ENCODE data around the gene FAM117A. TPM values are rescaled to one million over a fixed set of nuclear protein-coding genes. Genes with fewer than 3 reads are reported as not detected.
A peak's percentile ranks its signal among the peaks of the same experiment; 100 is the strongest.
"Not testable (repeated sequence)": the region's sequence is repeated elsewhere in the genome, so short reads cannot be mapped to it uniquely, and the experiment has no call there.

FAM117A gene
- total RNA-seq, 1 experiment from 2014 or later = 10.1 TPM

DNA sequence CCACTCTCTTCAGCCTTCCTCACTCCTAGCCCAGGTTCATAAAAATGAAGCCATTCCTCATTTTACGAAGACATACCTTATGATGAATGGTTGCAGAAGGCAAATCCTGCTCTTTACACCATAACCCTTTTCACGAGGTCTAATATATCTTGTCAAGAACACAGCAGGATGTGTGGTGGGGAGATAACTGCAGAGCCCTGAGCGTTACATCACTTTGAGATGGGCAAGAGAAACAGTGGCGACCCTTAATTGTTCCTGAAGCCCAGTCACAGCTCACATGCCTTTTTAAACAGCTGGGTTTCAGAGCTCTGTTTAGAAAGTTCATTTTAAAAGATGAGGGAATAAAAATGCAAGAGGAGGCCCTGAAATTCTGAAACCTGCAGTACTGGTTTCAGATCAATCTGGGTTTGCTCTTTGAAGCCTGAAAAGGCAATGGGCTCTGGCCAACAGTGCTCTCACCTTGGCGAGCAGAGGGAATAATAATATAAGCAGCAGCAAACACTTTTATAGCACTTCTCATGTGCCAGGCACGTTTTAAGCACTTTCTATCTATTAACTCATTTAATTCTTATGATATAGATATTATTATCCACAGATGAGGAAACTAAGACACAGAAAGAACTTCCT is 2.9 kb downstream of the FAM117A start:
- Histone ChIP-seq H3K4me1 (ENCODE audit: insufficient read depth, low read length, poor library complexity, severe bottlenecking) (peaks cover 15% of the 10 kb centered on the region), H3K36me3 (ENCODE audit: insufficient read depth, low read length, poor library complexity, severe bottlenecking) (no peaks in the 10 kb centered on the region), H3K4me3 (ENCODE audit: low read depth, low read length, poor library complexity, severe bottlenecking) (no peak overlapping the region), H3K27ac (ENCODE audit: low read depth, low read length, poor library complexity, severe bottlenecking) (no peak overlapping the region), H3K27me3 (replicated peaks; ENCODE audit: insufficient read depth, low read depth, low read length, poor library complexity) (peaks cover 1% of the 10 kb centered on the region), H3K9me3 (ENCODE audit: low read depth, low read length, poor library complexity, severe bottlenecking) (no peaks in the 10 kb centered on the region)
- no TSS peak for BruUV-seq (replicated peaks)
- intact Hi-C loops (cut with micrococcal nuclease; ENCODE audit: unreplicated experiment) = no loop called here
- ChIA-PET CTCF (no interaction called here), POLR2A (ENCODE audit: low non-redundant PET) (no interaction called here)
- no peak for DNase-seq (ENCODE audit: low spot score)
- TF ChIP-seq, protein P1, sequence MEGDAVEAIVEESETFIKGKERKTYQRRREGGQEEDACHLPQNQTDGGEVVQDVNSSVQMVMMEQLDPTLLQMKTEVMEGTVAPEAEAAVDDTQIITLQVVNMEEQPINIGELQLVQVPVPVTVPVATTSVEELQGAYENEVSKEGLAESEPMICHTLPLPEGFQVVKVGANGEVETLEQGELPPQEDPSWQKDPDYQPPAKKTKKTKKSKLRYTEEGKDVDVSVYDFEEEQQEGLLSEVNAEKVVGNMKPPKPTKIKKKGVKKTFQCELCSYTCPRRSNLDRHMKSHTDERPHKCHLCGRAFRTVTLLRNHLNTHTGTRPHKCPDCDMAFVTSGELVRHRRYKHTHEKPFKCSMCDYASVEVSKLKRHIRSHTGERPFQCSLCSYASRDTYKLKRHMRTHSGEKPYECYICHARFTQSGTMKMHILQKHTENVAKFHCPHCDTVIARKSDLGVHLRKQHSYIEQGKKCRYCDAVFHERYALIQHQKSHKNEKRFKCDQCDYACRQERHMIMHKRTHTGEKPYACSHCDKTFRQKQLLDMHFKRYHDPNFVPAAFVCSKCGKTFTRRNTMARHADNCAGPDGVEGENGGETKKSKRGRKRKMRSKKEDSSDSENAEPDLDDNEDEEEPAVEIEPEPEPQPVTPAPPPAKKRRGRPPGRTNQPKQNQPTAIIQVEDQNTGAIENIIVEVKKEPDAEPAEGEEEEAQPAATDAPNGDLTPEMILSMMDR (conservative IDR thresholded peaks at IDR 0.05; ENCODE audit: low read depth, low read length) = no peak
- no peak for TF ChIP-seq EZH2 (IDR thresholded peaks at IDR 0.05; ENCODE audit: borderline replicate concordance, low read depth, low read length, poor library complexity, severe bottlenecking)

DNA sequence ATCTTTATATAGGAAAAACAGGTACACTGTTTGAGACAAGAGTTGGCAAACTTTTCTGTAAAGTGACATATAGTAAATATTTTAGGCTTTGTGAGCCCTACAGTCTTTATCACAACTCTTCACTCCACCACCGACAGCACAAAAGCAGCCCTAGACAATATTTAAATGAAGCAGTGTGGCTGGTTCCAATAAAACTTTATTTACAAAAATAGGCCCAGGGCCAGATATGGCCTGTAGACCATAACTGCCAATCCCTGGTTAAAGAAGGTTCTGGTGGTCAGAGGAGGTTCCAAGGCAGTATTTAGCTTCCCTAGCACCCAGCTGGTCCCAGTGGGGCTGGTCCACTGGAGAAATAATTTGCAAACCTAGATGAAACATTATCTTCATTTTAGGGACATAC is 3.6 kb downstream of the FAM117A start:
- ChIA-PET POLR2A (ENCODE audit: low non-redundant PET) (no interaction called here), CTCF (no interaction called here)
- Histone ChIP-seq H3K4me1 (ENCODE audit: insufficient read depth, low read length, poor library complexity, severe bottlenecking) (peaks cover 13% of the 10 kb centered on the region), H3K36me3 (ENCODE audit: insufficient read depth, low read length, poor library complexity, severe bottlenecking) (no peaks in the 10 kb centered on the region), H3K27ac (ENCODE audit: low read depth, low read length, poor library complexity, severe bottlenecking) (no peak overlapping the region), H3K27me3 (replicated peaks; ENCODE audit: insufficient read depth, low read depth, low read length, poor library complexity) (no peaks in the 10 kb centered on the region), H3K9me3 (ENCODE audit: low read depth, low read length, poor library complexity, severe bottlenecking) (no peaks in the 10 kb centered on the region), H3K4me3 (ENCODE audit: low read depth, low read length, poor library complexity, severe bottlenecking) (no peak overlapping the region)
- TF ChIP-seq, protein P1 (conservative IDR thresholded peaks at IDR 0.05; ENCODE audit: low read depth, low read length) = no peak
- TF ChIP-seq EZH2 (IDR thresholded peaks at IDR 0.05; ENCODE audit: borderline replicate concordance, low read depth, low read length, poor library complexity, severe bottlenecking) = no peak
- intact Hi-C loops (cut with micrococcal nuclease; ENCODE audit: unreplicated experiment) = no loop called here
- TSS peak; percentile 6 for BruUV-seq (replicated peaks)
- DNase-seq (ENCODE audit: low spot score) = no peak

DNA sequence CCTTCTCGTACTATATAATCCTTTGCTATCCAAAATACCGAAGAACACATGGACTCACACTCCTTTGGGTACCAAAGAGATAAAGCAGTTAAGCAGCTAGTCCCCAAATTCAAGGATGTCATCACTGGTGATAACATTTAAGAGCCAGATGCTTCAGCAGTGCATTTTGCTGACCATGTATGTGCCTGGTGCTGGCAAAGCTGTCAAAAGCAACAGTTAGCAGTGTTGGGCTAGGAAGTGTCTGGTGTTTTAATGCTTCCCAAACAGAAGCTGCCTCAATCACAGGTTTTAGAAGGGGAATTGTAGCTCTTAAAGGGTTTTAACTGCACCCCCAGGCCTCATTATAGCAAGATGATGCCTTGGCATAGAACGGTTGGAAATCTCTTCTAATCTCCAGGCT is 4.7 kb downstream of the FAM117A start:
- Histone ChIP-seq H3K27ac (ENCODE audit: low read depth, low read length, poor library complexity, severe bottlenecking) (no peak overlapping the region), H3K36me3 (ENCODE audit: insufficient read depth, low read length, poor library complexity, severe bottlenecking) (no peaks in the 10 kb centered on the region), H3K27me3 (replicated peaks; ENCODE audit: insufficient read depth, low read depth, low read length, poor library complexity) (no peaks in the 10 kb centered on the region), H3K4me3 (ENCODE audit: low read depth, low read length, poor library complexity, severe bottlenecking) (no peak overlapping the region), H3K4me1 (ENCODE audit: insufficient read depth, low read length, poor library complexity, severe bottlenecking) (peaks cover 4% of the 10 kb centered on the region), H3K9me3 (ENCODE audit: low read depth, low read length, poor library complexity, severe bottlenecking) (no peaks in the 10 kb centered on the region)
- intact Hi-C loops (cut with micrococcal nuclease; ENCODE audit: unreplicated experiment) = no loop called here
- ChIA-PET POLR2A (ENCODE audit: low non-redundant PET) (no interaction called here), CTCF (no interaction called here)
- BruUV-seq (replicated peaks) = no TSS peak
- DNase-seq (ENCODE audit: low spot score) = no peak
- no peak for TF ChIP-seq EZH2 (IDR thresholded peaks at IDR 0.05; ENCODE audit: borderline replicate concordance, low read depth, low read length, poor library complexity, severe bottlenecking)

DNA sequence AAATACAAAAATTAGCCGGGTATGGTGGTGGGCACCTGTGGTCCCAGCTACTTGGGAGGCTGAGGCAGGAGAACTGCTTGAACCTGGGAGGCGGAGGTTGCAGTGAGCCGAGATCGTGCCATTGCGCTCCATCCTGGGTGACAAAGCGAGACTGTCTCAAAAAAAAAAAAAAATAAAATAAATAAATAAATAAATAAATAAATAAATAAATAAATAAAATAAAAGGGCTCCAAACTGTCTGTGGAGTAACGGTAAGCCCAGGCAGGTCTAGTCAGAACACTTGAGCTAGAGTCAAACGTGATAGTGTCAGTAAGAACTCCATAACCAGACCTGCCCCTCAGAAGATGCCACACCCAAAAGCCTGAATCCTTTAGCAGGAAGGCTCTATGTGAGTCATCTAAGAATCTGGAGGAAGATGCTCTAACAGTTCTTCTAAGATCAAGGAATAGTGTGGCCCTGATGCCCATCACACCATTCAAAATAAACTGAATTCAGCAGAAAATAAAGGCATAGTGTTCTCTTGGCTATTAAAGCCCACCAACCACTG is 5.4 kb downstream of the FAM117A start:
- DNase-seq (ENCODE audit: low spot score); BruUV-seq (replicated peaks); intact Hi-C loops (cut with micrococcal nuclease; ENCODE audit: unreplicated experiment); POLR2A ChIA-PET (ENCODE audit: low non-redundant PET); CTCF ChIA-PET; H3K27ac ChIP-seq (ENCODE audit: low read depth, low read length, poor library complexity, severe bottlenecking); H3K9me3 ChIP-seq (ENCODE audit: low read depth, low read length, poor library complexity, severe bottlenecking); H3K36me3 ChIP-seq (ENCODE audit: insufficient read depth, low read length, poor library complexity, severe bottlenecking); H3K4me3 ChIP-seq (ENCODE audit: low read depth, low read length, poor library complexity, severe bottlenecking); H3K4me1 ChIP-seq (ENCODE audit: insufficient read depth, low read length, poor library complexity, severe bottlenecking); H3K27me3 ChIP-seq (replicated peaks; ENCODE audit: insufficient read depth, low read depth, low read length, poor library complexity): not testable (repeated sequence)
